Cardiac fibroblast (primary cell): ENCODE measurements around the gene NDUFA13.
A peak's percentile ranks its signal among the peaks of the same experiment; 100 is the strongest.

Experiments used
- DNase-seq, 2 donors: peaks; one replicate each; pipeline versions ENCODE4 v3.0.0 to v3.0.0-alpha.2; 2010; ENCODE audit warnings: low read depth in 2 of 2
- H3K4me3 ChIP-seq, 2 donors: replicated peaks in 1 of 2; 1 replicate in 1 of 2; 2 replicates in 1 of 2; pipeline ENCODE4 v1.5.1; 2011; ENCODE audit warnings: low read depth in 2 of 2, low read length in 2 of 2, mild to moderate bottlenecking in 2 of 2, moderate library complexity in 1 of 2
- TF ChIP-seq, protein P1 (sequence below): IDR thresholded peaks from one replicate; pipeline ENCODE4 v1.5.1; 2011; ENCODE audit warnings: low read depth, mild to moderate bottlenecking, low read length, inconsistent platforms

The NDUFA13 gene

GRCh38 chr19:19504754-19505668, 11.0 kb upstream of the NDUFA13 start:
- TF ChIP-seq, protein P1, sequence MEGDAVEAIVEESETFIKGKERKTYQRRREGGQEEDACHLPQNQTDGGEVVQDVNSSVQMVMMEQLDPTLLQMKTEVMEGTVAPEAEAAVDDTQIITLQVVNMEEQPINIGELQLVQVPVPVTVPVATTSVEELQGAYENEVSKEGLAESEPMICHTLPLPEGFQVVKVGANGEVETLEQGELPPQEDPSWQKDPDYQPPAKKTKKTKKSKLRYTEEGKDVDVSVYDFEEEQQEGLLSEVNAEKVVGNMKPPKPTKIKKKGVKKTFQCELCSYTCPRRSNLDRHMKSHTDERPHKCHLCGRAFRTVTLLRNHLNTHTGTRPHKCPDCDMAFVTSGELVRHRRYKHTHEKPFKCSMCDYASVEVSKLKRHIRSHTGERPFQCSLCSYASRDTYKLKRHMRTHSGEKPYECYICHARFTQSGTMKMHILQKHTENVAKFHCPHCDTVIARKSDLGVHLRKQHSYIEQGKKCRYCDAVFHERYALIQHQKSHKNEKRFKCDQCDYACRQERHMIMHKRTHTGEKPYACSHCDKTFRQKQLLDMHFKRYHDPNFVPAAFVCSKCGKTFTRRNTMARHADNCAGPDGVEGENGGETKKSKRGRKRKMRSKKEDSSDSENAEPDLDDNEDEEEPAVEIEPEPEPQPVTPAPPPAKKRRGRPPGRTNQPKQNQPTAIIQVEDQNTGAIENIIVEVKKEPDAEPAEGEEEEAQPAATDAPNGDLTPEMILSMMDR: no peak
- DNase-seq: no peak

GRCh38 chr19:19505669-19506326, 10.2 kb upstream of the NDUFA13 start:
- TF ChIP-seq, protein P1: no peak
- DNase-seq: no peak
- H3K4me3 ChIP-seq: no peak overlapping the region

More at GRCh38 chr19:19504754-19505668, 11.0 kb upstream of the NDUFA13 start:
- no peak overlapping the region for H3K4me3 ChIP-seq

DNA sequence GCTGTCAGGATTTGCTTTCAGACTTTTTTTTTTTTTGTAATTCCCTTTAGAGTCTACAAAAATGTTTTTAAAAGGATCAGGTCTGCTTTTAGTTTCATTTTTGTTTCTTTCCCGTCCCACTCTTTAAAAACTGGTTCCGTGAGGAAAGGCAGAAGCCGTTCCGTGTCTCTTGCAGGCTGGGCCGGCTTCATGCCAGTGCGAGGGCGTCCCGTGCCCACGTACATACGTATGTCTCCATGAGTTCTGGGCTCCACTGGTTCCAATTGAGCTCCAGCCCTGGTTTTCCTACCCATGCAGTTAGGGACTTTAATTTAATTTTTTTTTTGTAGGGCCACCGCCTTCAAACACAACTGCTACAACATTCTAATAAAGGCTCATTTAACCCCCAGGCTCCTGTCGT, 9.4 kb upstream of the NDUFA13 start:
- H3K4me3 ChIP-seq: no peak overlapping the region
- TF ChIP-seq, protein P1: no peak
- no peak for DNase-seq

GRCh38 chr19:19507354-19507753, 8.7 kb upstream of the NDUFA13 start:
- H3K4me3 ChIP-seq: no peak overlapping the region
- TF ChIP-seq, protein P1: no peak
- no peak for DNase-seq

DNA sequence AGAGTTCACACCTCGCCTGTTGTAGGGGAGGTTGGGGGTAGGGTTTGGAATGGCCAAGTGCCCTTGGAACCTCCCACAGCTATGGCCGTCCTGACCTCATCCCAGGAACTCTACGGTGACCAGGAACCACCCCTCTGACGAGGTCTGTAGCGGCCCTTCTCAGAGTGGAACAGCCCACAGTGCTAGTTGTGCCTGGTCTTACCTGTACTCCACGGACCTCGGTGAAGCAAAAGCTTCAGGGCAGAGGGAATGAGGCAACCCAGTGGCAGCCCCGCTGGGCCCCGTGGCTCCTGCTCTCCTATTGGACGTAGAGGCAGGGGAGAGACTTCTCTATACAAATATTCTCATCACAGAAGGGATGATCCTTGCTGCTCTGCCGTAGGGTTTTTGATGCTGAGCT, 7.8 kb upstream of the NDUFA13 start:
- DNase-seq: no peak
- TF ChIP-seq, protein P1: no peak
- no peak overlapping the region for H3K4me3 ChIP-seq

- H3K4me3 ChIP-seq: no peak overlapping the region
- TF ChIP-seq, protein P1: no peak
- DNase-seq: peak in 1 of 2 donors; percentile 18
Measured at GRCh38 chr19:19510432-19510831, 5.6 kb upstream of the NDUFA13 start.
